AG09319 (cell line): ENCODE measurements around the gene LRRK1.

ENCODE experiments used
- DNase-seq: peaks from one replicate; pipeline ENCODE4 v3.0.0-alpha.2; 2010; ENCODE audit warnings: low read depth; ENCODE audit errors: extremely low read depth
- TF ChIP-seq, protein P1 (sequence below): IDR thresholded peaks from 2 replicates; pipeline ENCODE4 v1.5.1; 2011; ENCODE audit warnings: low read depth, mild to moderate bottlenecking, inconsistent platforms, low read length, moderate library complexity

LRRK1 gene

GRCh38 chr15:100914876-100915275 lies 4.3 kb upstream of the LRRK1 start:
- DNase-seq, result no peak

GRCh38 chr15:100918034-100918689 lies 995 bp upstream of the LRRK1 start:
- TF ChIP-seq, protein P1, sequence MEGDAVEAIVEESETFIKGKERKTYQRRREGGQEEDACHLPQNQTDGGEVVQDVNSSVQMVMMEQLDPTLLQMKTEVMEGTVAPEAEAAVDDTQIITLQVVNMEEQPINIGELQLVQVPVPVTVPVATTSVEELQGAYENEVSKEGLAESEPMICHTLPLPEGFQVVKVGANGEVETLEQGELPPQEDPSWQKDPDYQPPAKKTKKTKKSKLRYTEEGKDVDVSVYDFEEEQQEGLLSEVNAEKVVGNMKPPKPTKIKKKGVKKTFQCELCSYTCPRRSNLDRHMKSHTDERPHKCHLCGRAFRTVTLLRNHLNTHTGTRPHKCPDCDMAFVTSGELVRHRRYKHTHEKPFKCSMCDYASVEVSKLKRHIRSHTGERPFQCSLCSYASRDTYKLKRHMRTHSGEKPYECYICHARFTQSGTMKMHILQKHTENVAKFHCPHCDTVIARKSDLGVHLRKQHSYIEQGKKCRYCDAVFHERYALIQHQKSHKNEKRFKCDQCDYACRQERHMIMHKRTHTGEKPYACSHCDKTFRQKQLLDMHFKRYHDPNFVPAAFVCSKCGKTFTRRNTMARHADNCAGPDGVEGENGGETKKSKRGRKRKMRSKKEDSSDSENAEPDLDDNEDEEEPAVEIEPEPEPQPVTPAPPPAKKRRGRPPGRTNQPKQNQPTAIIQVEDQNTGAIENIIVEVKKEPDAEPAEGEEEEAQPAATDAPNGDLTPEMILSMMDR, result peak; percentile 74
- DNase-seq, result no peak

More at GRCh38 chr15:100914876-100915275, 4.3 kb upstream of the LRRK1 start:
- TF ChIP-seq, protein P1, result peak; percentile 7

- no peak for DNase-seq
- TF ChIP-seq, protein P1, result no peak; the same call in 1 of the 2 replicates
Observed at GRCh38 chr15:100919481-100920405, 586 bp downstream of the LRRK1 start.

- no peak for DNase-seq
- TF ChIP-seq, protein P1, result no peak
Observed at GRCh38 chr15:100920516-100921135, 1.5 kb downstream of the LRRK1 start.

- TF ChIP-seq, protein P1, result no peak
- no peak for DNase-seq
Observed at GRCh38 chr15:100922192-100923040, 3.3 kb downstream of the LRRK1 start.

DNA sequence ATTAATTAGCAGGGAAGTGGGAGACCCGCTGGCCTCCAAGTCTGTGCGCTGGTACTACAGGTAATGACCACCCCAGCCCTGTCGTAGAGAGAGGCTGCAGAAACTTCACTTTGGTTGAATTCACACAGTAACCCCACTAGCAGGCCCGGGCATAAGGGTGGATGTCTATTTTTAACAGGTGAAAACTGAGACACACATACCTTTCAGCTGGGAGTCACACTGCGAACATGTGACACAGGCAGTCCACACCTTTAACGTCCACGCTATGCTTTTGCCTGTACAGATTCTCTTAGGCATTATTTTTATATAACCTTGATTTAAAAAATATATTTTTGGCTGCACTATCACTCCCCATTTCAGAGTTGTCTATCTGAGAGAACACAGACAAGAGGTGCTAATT lies 3.9 kb downstream of the LRRK1 start:
- no peak for DNase-seq
- TF ChIP-seq, protein P1, result no peak
